Nephron (organoid): ENCODE results near the gene PLA2G12A.
A peak's percentile ranks its signal among the peaks of the same experiment; 100 is the strongest.

Experiments used
- H3K27ac Mint-ChIP-seq, 3 experiments: 2 replicates each; pipeline ENCODE4 v1.8.0; 2020; ENCODE audit warnings: mixed read lengths in 3 of 3, mild to moderate bottlenecking in 2 of 3, moderate library complexity in 1 of 3
- H3K27me3 Mint-ChIP-seq: 2 replicates; pipeline ENCODE4 v1.8.0; 2021; ENCODE audit warnings: low read depth, mild to moderate bottlenecking, moderate library complexity, mixed read lengths
- H3K36me3 Mint-ChIP-seq: 2 replicates; pipeline ENCODE4 v1.8.0; 2020; ENCODE audit warnings: low read depth, mixed read lengths
- H3K4me1 Mint-ChIP-seq: 2 replicates; pipeline ENCODE4 v1.8.0; 2020; ENCODE audit warnings: mixed read lengths
- H3K4me3 Mint-ChIP-seq, 3 experiments: 2 replicates each; pipeline ENCODE4 v1.8.0; 2020; ENCODE audit warnings: mild to moderate bottlenecking in 3 of 3, mixed read lengths in 3 of 3, moderate library complexity in 2 of 3
- H3K9me3 Mint-ChIP-seq: 2 replicates; pipeline ENCODE4 v1.8.0; 2020; ENCODE audit warnings: mixed read lengths
- CTCF ChIP-seq, 3 experiments: fragments of 200-600 bp; sonication (generic); IDR thresholded peaks; one replicate each; pipeline ENCODE4 v1.5.0; 2021; ENCODE audit warnings: antibody characterized with exemption in 3 of 3; ENCODE audit not compliant: unreplicated experiment in 3 of 3

The PLA2G12A gene

DNA sequence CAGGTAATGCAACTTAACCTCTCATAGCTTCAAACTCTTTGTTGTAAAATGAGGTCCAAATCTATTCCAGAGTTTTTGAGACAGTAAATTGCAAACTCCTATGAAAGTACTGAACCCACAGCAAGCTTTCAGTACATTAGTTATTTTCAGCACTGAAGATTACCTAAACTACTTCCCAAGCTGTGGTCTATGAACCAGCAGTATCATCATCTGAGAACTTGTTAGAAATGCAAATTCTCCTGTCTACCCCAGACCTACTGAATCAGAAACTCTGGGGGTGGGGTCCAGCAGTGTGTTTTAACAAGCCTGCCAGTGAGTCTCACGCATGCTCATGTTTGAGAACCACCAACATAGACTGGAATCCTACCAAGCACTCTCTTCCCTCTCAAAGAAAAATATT, 20.9 kb downstream of the PLA2G12A start:
- no peak overlapping the region for H3K4me3 Mint-ChIP-seq
- H3K9me3 Mint-ChIP-seq = no peaks in the 10 kb centered on the region
- peaks cover 5% of the 10 kb centered on the region for H3K4me1 Mint-ChIP-seq
- H3K27me3 Mint-ChIP-seq = no peaks in the 10 kb centered on the region
- peaks cover 13% of the 10 kb centered on the region for H3K36me3 Mint-ChIP-seq
- TF ChIP-seq CTCF (IDR thresholded peaks at IDR 0.05; ENCODE audit: unreplicated experiment in 3 of 3) = no peak
- no peak overlapping the region for H3K27ac Mint-ChIP-seq

- Mint-ChIP-seq H3K27me3 (no peaks in the 10 kb centered on the region), H3K27ac (no peak overlapping the region), H3K4me3 (no peak overlapping the region), H3K4me1 (peaks cover 9% of the 10 kb centered on the region), H3K9me3 (no peaks in the 10 kb centered on the region), H3K36me3 (peaks cover 11% of the 10 kb centered on the region)
- TF ChIP-seq CTCF (IDR thresholded peaks at IDR 0.05; ENCODE audit: unreplicated experiment in 3 of 3) = no peak
Measured at GRCh38 chr4:109708435-109708834, 21.4 kb downstream of the PLA2G12A start.

DNA sequence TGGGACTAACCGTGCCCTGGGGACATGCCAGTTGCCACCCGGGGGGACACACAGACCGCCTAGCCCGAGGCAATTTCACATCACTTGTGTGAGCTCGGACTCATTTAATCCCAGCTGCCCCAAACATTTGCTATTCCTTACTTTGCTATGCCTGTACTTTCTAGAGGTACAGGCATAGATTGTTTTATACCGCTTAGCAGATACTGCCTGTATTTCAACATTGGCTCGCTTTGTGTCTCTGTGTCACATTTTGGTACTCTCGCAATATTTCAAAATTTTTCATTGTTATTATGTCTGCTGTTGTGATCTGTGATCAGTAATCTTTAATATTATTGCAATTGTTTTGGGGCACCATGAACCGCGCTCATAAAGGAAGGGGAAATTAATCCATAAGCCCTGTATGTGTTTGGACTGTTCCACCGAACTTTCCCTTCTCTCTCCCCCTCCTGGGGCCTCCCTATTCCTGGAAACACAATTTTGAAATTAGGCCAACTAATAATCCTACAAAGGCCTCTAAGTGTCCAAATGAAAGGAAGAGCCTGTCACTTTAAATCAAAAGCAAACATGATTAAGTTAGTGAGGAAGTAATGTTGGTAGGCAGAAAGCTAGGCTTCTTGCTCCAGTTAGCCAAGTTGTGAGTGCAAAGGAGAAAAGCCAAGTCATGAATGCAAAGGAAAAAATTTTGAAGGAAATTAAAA, 26.1 kb downstream of the PLA2G12A start:
- Mint-ChIP-seq H3K4me3 (peak overlapping the region; percentile 88 to 93 (median 89)), H3K36me3 (peaks cover 20% of the 10 kb centered on the region), H3K9me3 (no peaks in the 10 kb centered on the region), H3K27me3 (no peaks in the 10 kb centered on the region), H3K27ac (peak overlapping the region; percentile 96 to 98 (median 98)), H3K4me1 (peaks cover 30% of the 10 kb centered on the region)
- no peak for TF ChIP-seq CTCF (IDR thresholded peaks at IDR 0.05; ENCODE audit: unreplicated experiment in 3 of 3)

GRCh38 chr4:109702950-109703663, 26.8 kb downstream of the PLA2G12A start, which contains the start of gene CASP6:
Gene CASP6 (minus strand): TSS chr4:109703445. CDS start chr4:109703395, 50 bp downstream.
- Mint-ChIP-seq H3K9me3 (no peaks in the 10 kb centered on the region), H3K4me3 (peak within 1 kb of the TSS; percentile 88 to 93 (median 89)), H3K36me3 (peaks cover 27% of the 10 kb centered on the region), H3K4me1 (peaks cover 30% of the 10 kb centered on the region), H3K27ac (peak within 1 kb of the TSS; percentile 96 to 98 (median 98)), H3K27me3 (no peaks in the 10 kb centered on the region)
- TF ChIP-seq CTCF (IDR thresholded peaks at IDR 0.05; ENCODE audit: unreplicated experiment in 3 of 3) = peak; percentile 62 to 79 (median 78)

DNA sequence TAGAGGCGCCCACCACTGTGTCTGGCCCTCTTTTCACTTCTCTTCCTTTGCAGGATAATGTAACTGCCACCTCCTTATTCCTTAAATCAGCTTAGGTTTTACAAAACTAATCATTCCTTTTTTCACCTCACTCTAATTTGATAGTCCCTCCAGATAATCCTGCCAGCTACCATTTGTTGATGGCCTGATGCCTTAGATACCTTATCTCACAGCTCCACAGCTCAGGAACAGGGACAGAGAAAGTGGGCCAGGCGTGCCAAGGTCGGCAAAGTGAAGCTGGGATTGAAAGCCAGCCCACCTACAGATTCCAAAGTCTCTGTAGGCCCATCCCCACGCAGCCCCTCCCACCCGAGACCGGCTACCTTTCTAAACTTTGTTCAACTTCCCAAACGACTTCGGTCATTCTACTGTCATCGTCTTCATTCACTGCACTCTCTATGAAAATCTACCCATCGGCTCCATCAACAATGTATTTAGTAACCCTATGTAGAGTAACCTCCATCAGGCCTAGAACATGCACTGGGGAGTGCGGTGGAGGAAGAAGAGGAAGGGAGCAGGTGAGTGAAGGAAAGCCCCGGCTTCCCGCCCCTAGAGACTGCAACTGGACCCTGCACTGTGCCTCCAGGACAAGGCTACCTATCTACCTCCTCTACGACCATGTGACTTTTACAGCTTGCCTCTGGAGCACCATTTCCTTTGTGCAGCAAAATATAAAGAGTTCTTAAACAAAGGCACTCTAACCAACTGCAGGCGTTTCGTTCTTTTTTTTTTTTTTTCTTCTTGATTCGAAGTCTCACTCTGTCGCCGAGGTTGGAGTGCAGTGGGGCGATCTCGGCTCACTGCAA, 28.1 kb downstream of the PLA2G12A start:
- Mint-ChIP-seq H3K9me3 (no peaks in the 10 kb centered on the region), H3K4me3 (peak overlapping the region; percentile 88 to 93 (median 89)), H3K36me3 (peaks cover 40% of the 10 kb centered on the region), H3K27me3 (no peaks in the 10 kb centered on the region), H3K27ac (peak overlapping the region; percentile 96 to 98 (median 98)), H3K4me1 (peaks cover 30% of the 10 kb centered on the region)
- no peak for TF ChIP-seq CTCF (IDR thresholded peaks at IDR 0.05; ENCODE audit: unreplicated experiment in 3 of 3)
